HG03521 (cell line): Measurements from ENCODE around the gene KHDC1L.
"Not testable (repeated sequence)": the region's sequence is repeated elsewhere in the genome, so short reads cannot be mapped to it uniquely, and the experiment has no call there.

Experiments used
- ATAC-seq: cut with Tn5 transposase; IDR thresholded peaks from one replicate; pipeline ENCODE4 v1.9.1; 2021; ENCODE audit warnings: mild to moderate bottlenecking, moderate library complexity; ENCODE audit not compliant: unreplicated experiment

KHDC1L gene

DNA sequence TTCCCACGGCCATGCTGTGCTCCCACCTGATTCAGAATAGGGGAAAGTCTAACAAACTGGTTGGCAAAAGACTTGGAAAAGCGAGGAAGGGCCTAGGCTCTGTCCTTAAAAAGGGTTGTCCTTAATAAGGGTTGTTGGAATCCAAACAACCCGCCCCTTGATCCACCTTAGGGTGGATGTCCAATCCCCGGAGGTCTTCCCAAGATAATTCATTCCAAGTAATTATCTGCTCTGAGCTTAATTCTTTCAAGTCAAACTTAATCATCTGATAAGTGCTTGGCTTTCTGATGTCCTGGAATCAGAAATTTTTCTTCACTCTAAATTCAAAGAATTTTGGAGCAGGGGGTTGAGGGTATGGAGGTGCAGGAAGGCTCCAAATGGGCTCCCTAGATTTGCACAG lies at the start of gene KHDC1L:
Gene KHDC1L (minus strand): TSS at position 101 of the 400 bp plus-strand sequence. CDS start 88 bp downstream, at position 13.
- no peak for ATAC-seq

- ATAC-seq, result not testable (repeated sequence)
These were observed 44.0 kb upstream of the KHDC1L start for GRCh38 chr6:73269296-73269695.

DNA sequence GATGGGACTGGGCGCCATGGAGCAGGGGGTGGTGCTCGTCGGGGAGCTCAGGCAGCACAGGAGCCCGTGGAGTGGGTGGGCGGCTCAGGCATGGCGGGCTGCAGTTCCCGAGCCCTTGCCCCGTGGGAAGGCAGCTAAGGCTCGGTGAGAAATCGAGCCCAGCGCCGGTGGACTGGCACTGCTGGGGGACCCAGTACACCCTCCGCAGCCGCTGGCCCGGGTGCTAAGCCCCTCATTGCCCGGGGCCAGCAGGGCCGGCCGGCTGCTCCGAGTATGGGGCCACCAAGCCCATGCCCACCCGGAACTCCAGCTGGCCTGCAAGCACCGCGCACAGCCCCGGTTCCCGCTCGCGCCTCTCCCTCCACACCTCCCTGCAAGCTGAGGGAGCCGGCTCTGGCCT lies 43.6 kb upstream of the KHDC1L start:
- not testable (repeated sequence) for ATAC-seq

DNA sequence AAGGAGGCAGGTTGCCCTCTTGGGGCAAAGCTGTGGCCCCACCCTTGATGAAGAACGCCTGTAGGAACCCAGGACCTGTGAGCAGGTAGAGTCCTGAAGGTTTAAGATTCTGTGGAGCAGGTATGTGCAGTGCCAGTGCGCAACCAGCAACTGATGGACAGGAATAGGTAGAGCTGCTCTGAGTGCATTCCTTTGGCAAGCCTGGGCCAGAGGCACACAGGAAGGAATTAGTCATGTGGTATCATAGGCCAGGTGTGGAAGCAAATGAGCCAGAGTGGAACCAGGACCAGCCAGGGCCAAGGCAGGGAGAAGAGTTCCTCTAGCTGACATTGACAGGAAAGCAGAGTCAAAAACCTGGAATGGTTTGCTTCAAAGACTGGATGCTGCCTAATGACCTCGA lies 39.1 kb upstream of the KHDC1L start:
- no peak for ATAC-seq

- peak; percentile 5 for ATAC-seq
These were observed 38.2 kb upstream of the KHDC1L start for GRCh38 chr6:73263570-73263909.

DNA sequence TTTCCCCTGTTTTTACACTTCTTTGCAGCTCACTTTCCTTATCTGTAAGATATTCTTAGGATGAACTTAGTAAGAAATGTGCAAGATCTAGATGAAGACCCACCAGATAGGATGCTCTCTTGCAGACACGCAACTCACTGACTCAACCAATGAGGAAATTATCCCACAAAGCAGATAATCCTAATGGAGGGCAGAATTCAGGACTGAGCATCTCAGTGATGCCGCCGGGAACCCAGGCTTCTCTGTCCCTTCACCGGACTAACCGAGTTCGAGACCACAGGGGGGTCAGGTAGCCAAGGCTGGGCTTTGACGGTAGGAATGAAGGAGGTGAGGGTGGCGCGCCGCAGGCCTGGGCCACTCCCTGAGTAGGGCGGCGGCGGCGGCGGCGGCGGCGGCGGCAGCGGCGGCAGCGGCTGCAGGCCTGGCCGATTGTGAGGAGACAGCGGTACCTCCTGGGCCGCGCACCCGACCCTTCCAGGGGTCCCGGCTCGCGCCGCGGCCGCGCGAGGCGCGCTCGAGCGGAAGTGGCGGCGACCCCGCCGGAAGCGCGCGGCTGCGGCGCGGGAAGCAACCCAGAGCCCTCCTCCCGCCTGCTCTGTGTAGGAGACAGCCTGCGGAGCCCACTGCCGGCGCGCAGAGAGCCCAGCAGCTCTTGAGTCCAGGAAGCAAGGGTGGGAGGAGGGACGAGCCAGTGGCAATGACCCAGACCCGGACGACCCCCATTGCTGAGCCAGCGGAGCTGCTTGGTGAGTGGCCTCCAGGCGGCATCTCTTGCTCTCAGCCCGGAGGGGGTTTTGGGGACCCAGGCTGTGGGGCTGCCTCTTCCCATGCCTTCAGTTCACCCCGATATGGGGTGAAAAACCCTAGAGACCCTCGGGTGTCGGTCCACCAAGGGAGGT lies 37.6 kb upstream of the KHDC1L start, which contains the start of gene KHDC1:
Gene KHDC1 (minus strand): TSS at position 526 of the 899 bp plus-strand sequence. CDS start 20,679 bp downstream, outside the sequence.
- peak; percentile 82 for ATAC-seq

- ATAC-seq, result no peak
These were observed 33.4 kb upstream of the KHDC1L start for GRCh38 chr6:73258721-73259120.

DNA sequence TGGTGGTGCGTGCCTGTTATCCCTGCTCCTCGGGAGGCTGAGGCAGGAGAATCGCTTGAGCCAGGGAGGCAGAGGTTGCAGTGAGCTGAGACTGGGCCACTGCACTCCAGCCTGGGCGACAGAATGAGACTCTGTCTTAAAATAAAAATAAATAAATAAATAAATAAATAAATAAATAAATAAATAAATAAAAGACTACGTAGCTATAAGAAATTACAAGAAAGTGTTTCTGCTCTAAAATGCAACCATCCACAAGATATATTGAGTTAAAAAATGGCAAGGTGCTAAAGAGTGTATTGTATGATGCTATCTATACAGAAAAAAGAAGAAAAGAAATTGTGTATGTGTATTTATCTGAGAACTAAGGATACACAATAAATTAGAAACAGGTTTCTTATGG lies 29.0 kb upstream of the KHDC1L start:
- not testable (repeated sequence) for ATAC-seq

DNA sequence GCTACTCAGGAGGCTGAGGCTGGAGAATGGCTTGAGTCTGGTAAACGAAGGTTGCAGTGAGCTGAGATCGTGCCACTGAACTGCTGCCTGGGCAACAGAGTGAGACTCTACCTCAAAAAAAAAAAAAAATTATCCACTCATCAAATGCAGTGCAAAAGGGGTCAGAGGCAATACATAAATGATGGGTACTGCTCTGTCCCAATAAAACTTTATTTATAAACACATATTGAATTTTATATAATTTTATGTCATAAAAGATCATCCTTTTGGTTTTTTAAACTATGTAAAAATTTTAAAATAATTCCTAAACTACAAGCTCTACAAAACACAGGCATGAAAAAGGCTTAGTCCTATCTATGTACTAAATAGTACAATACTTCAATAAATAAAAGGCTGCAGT lies 27.4 kb upstream of the KHDC1L start:
- ATAC-seq, result no peak

- ATAC-seq, result no peak
These were observed 24.7 kb upstream of the KHDC1L start for GRCh38 chr6:73250016-73250415.

- ATAC-seq, result no peak
These were observed 23.1 kb upstream of the KHDC1L start for GRCh38 chr6:73248192-73248903.

- ATAC-seq, result no peak
These were observed 16.7 kb upstream of the KHDC1L start for GRCh38 chr6:73242001-73242400.

DNA sequence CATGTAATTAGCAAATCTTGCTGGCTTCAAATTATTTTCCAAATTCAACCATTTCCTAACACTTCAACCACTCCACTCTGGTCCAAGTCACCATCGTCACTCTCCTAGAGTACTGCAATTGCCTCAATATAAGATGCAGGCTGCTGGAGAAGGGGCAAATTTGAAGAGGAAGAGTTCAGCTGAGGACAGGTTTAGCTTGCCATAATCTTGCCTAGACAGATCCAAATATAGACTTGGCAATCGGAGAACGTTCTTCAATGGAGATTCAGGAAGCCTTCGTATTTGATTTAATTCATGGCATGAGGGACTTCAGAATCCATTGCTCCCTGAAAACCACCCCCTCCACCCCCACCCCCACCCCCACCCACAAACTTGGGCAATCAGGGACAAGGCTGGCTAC lies 15.4 kb upstream of the KHDC1L start:
- no peak for ATAC-seq

- ATAC-seq, result no peak
These were observed 11.0 kb upstream of the KHDC1L start for GRCh38 chr6:73236144-73236750.

- no peak for ATAC-seq
These were observed 9.4 kb upstream of the KHDC1L start for GRCh38 chr6:73234733-73235132.

GRCh38 chr6:73233971-73234370 lies 8.7 kb upstream of the KHDC1L start:
- not testable (repeated sequence) for ATAC-seq

- ATAC-seq, result no peak
These were observed 7.8 kb upstream of the KHDC1L start for GRCh38 chr6:73233048-73233447.

DNA sequence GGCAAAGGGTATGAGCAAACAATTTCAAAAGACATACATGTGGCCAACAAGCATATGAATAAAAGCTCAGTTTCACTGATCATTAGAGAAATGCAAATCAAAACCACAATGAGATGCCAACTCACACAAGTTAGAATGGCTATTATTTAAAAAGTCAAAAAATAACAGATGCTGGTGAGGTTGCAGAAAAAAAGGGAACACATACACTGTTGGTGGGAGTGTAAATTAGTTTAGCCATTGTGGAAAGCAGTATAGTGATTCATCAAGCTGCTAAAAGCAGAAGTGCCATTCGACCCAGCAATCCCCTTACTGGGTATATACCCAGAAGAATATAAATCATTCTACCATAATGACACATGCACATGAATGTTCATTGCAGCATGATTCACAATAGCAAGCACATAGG lies 6.7 kb upstream of the KHDC1L start:
- no peak for ATAC-seq

DNA sequence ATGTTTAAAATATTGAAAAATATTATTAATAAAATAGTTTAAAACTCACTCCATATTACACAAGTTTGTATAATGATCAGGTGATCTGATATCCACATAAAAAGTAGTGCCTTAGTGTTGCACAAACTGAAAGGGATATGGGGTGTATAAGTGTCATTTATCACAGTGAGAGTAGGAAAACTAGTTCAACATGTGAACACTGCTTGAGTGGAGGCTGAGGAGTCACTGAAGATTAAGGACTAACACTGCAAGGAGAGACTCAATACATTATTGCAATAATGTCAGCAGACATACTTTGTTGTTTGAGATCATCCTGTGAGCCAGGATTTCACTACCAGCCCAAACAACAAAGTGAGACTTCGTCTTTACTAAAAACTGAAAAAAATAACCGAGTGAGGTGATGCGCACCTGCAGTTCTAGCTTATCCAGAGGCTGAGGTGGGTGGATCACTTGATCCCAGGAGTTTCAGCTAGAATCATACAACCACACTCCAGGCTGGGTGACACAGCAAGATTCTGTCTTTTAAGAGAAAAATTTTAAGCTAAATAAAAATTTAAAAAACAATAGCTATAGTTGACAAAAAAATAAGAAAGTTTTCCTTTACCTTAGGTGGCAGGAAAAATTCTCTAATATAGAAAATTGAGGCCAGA lies 2.4 kb upstream of the KHDC1L start:
- no peak for ATAC-seq

- no peak for ATAC-seq
These were observed 8.4 kb downstream of the KHDC1L start for GRCh38 chr6:73216859-73217258.

GRCh38 chr6:73209117-73209516 lies 16.2 kb downstream of the KHDC1L start:
- no peak for ATAC-seq
